ENCODE measurements around the gene TCTN2.

The TCTN2 gene

GRCh38 chr12:123744836-123745235, 73.9 kb downstream of the TCTN2 start:
- DNase-seq = no peak

- no peak for DNase-seq
Measured at GRCh38 chr12:123747309-123747708, 76.4 kb downstream of the TCTN2 start.

GRCh38 chr12:123748161-123748560, 77.2 kb downstream of the TCTN2 start:
- no peak for DNase-seq

GRCh38 chr12:123748661-123749060, 77.7 kb downstream of the TCTN2 start:
- DNase-seq = no peak

- DNase-seq = no peak
Measured at GRCh38 chr12:123749355-123749754, 78.4 kb downstream of the TCTN2 start.

- no peak for DNase-seq
Measured at GRCh38 chr12:123750159-123750656, 79.3 kb downstream of the TCTN2 start.

- no peak for DNase-seq
Measured at GRCh38 chr12:123752046-123752445, 81.1 kb downstream of the TCTN2 start.

- no peak for DNase-seq
Measured at GRCh38 chr12:123754041-123754772, 83.3 kb downstream of the TCTN2 start.

GRCh38 chr12:123757561-123757960, 86.6 kb downstream of the TCTN2 start:
- DNase-seq = no peak
